H1 (cell line): ENCODE data around the gene TIMP4.

ENCODE experiments used
- ATF2 ChIP-seq: IDR thresholded peaks from 2 replicates; pipeline ENCODE4 v1.6.1; 2012; ENCODE audit warnings: low read length, inconsistent platforms
- CTCF ChIP-seq, 3 experiments: IDR thresholded peaks; 1 replicate in 2 of 3; 2 replicates in 1 of 3; pipeline versions ENCODE4 v1.5.1 to v1.6.1; 2011; ENCODE audit warnings: low read length in 3 of 3, mild to moderate bottlenecking in 3 of 3, inconsistent platforms in 2 of 3, low read depth in 1 of 3, moderate library complexity in 1 of 3; ENCODE audit not compliant: insufficient read depth in 1 of 3; ENCODE audit errors: control extremely low read depth in 1 of 3
- EGR1 ChIP-seq: IDR thresholded peaks from 2 replicates; pipeline ENCODE4 v1.6.1; 2011; ENCODE audit warnings: low read depth, low read length, borderline replicate concordance
- EZH2 ChIP-seq: fragments of 200-600 bp; sonication (generic); IDR thresholded peaks from 2 replicates; pipeline ENCODE4 v1.7.1; 2012; ENCODE audit warnings: low read depth, mild to moderate bottlenecking, moderate library complexity, low read length, inconsistent platforms; ENCODE audit not compliant: severe bottlenecking
- POLR2AphosphoS5 ChIP-seq: IDR thresholded peaks from 2 replicates; pipeline ENCODE4 v1.6.1; 2011; ENCODE audit warnings: low read depth, low read length
- SP2 ChIP-seq: IDR thresholded peaks from 2 replicates; pipeline ENCODE4 v1.6.1; 2012; ENCODE audit warnings: mild to moderate bottlenecking, low read length, inconsistent platforms

GRCh38 chr3:12121466-12121865 is 37.2 kb downstream of the TIMP4 start:
- no peak for TF ChIP-seq EZH2
- no peak for TF ChIP-seq SP2
- no peak for TF ChIP-seq ATF2
- no peak for TF ChIP-seq POLR2AphosphoS5
- no peak for TF ChIP-seq CTCF (IDR thresholded peaks at IDR 0.05; ENCODE audit: control extremely low read depth in 1 of 3, insufficient read depth in 1 of 3, low read depth in 1 of 3, low read length in 3 of 3)
- no peak for TF ChIP-seq EGR1
